HG02678 (cell line): ENCODE results near the gene CD1C.
"Not testable (repeated sequence)": the region's sequence is repeated elsewhere in the genome, so short reads cannot be mapped to it uniquely, and the experiment has no call there.

Experiments used
- ATAC-seq: cut with Tn5 transposase; IDR thresholded peaks from one replicate; pipeline ENCODE4 v1.9.1; 2021; ENCODE audit warnings: mild to moderate bottlenecking, moderate library complexity; ENCODE audit not compliant: unreplicated experiment

CD1C gene

GRCh38 chr1:158327481-158327880 lies 37.8 kb downstream of the CD1C start:
- ATAC-seq = no peak

- no peak for ATAC-seq
Measured at GRCh38 chr1:158328426-158328825, 38.7 kb downstream of the CD1C start.

GRCh38 chr1:158329300-158329699 lies 39.6 kb downstream of the CD1C start:
- ATAC-seq = no peak

- no peak for ATAC-seq
Measured at GRCh38 chr1:158329733-158330132, 40.0 kb downstream of the CD1C start.

GRCh38 chr1:158330391-158331105 lies 40.8 kb downstream of the CD1C start:
- no peak for ATAC-seq

GRCh38 chr1:158331106-158331425 lies 41.3 kb downstream of the CD1C start:
- no peak for ATAC-seq

GRCh38 chr1:158331481-158332150 lies 41.9 kb downstream of the CD1C start, which contains the start of gene CD1B:
Gene CD1B (minus strand): TSS chr1:158331531. CDS start chr1:158331423, 108 bp downstream.
- ATAC-seq = no peak

GRCh38 chr1:158333405-158334155 lies 43.9 kb downstream of the CD1C start:
- no peak for ATAC-seq

- ATAC-seq = no peak
Measured at GRCh38 chr1:158334526-158335212, 44.9 kb downstream of the CD1C start.

- ATAC-seq = no peak
Measured at GRCh38 chr1:158335213-158335532, 45.5 kb downstream of the CD1C start.

GRCh38 chr1:158336413-158336812 lies 46.7 kb downstream of the CD1C start:
- not testable (repeated sequence) for ATAC-seq
